Left ventricle myocardium superior (tissue), 1 donor: Measurements from ENCODE around the gene AKAIN1. TPM values are rescaled to one million over a fixed set of nuclear protein-coding genes. Genes with fewer than 3 reads are reported as not detected.

Source experiments
- ATAC-seq: fragments of 200-7000 bp; cut with Tn5 transposase; one replicate; pipeline ENCODE4 v1.9.1; 2020; ENCODE audit warnings: mild to moderate bottlenecking, moderate library complexity
- DNase-seq: peaks from one replicate; pipeline ENCODE4 v3.0.0-alpha.2; 2020
- intact Hi-C: fragments of 100-400 bp; cut with micrococcal nuclease; formaldehyde crosslinking; loops from one replicate; pipeline ENCODE4 v1.11.0; 2022
- total RNA-seq: library from RNA; stranded (reverse); fragmentation: NEBNext Ultra II Directional; extraction: Animal tissue kit (Norgen Biotek cat#: 25700); gene quantifications from one replicate; pipeline ENCODE4 v1.2.1, GENCODE V29; 2021
- donor health status: DM: no; HTN: yes; CAD: no; lungs with severe emphysema.

Gene AKAIN1
- total RNA-seq, 1 donor from 2014 or later = not detected

DNA sequence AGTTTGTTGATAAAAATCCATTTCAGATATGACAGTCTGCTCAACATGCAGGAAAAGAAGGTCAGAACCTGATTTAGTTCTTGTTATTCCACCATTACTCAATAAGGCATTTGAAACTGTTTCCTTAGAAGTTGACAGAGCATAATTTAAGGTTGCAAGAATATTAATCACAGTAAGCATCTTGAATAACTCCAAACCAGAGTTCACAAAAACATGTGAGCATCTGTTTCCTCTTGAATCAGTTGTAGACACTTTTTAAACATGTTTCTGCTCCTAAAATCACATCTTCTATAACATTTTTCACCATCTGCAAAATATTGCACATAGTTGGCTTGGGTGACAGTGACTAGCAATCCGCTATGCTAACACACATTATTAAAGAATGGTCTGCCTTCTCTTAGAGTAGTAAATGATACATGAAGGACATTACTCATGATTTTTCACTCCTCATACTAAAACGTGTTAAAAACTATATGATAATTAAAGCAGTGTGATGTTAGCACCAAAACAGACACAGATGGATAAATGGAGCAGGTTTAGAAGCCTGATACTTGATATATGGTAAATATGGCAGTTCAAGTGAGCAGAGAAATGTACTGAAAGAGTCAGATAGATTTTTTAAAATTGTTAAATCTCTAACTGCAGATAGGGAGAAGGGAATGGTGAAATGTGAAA, 30.3 kb downstream of the AKAIN1 start:
- intact Hi-C loops = no loop called here
- no peak for ATAC-seq
- DNase-seq = no peak

DNA sequence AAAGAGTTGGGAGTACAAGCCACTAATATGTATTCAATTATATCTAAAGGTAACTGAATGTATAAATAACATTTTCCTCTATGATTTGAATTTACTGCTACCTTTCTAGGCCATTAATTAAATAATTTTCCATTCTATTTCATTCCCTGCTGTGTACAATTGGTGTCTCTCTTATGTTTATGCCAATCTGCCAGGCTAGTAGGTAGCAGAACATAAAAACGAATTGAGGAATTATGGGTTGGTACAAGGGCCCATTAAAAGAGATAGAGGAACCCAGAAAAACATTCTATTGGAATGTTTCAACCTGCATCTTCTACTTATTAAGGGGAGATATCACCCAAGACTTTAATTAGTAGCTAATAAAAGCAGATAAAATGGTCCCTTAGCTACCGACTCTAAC, 32.2 kb downstream of the AKAIN1 start:
- no peak for ATAC-seq
- intact Hi-C loops = no loop called here
- DNase-seq = no peak

DNA sequence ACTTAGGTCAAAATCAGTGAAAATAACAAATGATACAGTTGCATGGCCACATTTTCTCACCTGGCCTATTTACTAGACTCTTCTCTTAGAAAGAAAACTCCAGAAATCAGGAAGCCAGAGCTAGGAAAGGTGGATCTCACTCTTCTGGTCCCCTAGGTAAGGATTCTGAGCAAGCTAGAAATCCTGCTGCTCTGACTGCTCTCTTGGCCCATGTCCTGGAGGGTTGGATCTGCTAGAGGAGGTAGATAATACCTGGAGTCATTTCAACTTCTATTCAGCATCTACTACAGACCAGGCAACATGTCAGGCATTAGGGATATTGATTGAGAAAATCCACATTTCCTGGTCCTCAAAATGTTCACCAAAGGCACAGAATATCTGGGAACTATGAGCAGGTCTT, 34.9 kb downstream of the AKAIN1 start:
- no peak for ATAC-seq
- intact Hi-C loops = no loop called here
- no peak for DNase-seq

DNA sequence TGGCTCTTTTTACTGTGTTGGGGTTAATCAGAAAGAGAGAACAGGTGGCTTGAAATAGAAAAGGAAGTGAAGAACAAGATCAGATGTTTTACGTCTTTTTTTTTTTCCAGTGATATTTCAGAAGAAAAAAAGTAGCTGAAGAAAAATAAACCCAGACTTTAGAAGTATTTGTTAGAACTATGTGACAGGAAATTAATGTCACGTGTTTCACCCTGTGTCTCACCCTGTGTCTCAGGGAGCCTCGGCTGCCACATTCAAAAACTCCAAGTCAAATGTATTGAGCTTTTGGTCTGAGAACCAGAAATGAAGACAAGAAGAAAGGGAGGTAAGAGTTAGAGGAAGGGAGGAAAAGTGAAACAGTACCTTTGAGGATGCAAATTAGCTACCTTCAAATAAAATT, 38.0 kb downstream of the AKAIN1 start:
- intact Hi-C loops = no loop called here
- DNase-seq (no peak), ATAC-seq (no peak)

DNA sequence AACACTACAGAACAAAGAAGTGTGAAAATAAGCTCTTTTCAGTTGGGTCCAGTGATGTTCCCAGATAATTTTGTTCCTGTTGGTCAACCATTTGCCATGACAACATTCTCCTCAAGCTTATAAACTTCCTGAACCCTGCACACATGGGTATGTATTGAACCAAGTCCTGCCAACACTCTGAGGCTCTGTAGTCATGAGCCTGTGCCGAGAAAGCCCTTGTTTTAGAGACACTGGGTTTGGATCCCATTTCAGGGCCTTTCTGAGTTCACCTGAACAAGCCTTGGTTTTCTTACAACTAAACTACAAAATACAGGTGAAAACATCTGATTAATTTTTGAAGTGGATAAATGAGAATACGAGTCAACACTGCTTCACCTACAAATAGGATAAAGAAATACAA, 38.5 kb downstream of the AKAIN1 start:
- intact Hi-C loops = no loop called here
- no peak for ATAC-seq
- DNase-seq = no peak

DNA sequence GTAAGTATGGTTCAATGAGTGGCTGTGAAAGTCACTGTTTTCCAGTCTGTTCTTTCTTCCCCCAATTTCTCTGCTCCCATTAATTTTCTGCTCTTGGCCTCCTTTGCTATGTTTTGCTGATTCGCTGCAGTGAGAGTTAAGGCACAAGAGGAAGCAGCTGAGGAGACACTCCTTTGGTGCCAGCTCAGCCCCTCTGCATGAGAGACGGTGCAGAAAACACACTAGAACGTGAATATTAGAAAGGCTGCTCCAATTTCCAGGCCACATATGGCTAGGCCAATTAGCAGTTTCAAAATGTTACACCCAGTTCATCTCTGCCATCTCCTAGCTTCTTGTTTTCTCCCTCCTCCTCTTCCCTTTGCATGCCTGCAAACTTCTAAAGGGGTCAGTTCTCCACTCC, 38.9 kb downstream of the AKAIN1 start:
- DNase-seq (no peak), ATAC-seq (no peak)
- intact Hi-C loops = no loop called here

DNA sequence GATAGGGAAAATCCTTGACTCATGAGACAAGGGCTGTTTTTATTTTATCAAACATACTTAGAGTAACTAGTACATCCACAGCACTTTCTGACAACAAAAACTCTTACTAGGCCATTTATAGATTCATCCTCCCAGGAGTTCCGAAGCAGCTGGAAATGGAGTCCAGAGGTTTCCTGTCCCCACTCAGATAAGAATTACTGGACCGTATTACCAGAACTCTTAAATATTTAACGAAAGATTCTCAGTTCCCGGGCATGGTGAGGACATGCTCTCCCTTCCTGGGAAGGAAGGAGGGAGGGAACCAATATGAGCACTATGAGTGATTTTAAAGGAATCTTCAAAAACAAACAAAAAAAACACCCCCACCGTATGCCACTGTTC, 41.2 kb downstream of the AKAIN1 start:
- DNase-seq (no peak), ATAC-seq (peak; percentile 52)
- intact Hi-C loops = no loop called here

DNA sequence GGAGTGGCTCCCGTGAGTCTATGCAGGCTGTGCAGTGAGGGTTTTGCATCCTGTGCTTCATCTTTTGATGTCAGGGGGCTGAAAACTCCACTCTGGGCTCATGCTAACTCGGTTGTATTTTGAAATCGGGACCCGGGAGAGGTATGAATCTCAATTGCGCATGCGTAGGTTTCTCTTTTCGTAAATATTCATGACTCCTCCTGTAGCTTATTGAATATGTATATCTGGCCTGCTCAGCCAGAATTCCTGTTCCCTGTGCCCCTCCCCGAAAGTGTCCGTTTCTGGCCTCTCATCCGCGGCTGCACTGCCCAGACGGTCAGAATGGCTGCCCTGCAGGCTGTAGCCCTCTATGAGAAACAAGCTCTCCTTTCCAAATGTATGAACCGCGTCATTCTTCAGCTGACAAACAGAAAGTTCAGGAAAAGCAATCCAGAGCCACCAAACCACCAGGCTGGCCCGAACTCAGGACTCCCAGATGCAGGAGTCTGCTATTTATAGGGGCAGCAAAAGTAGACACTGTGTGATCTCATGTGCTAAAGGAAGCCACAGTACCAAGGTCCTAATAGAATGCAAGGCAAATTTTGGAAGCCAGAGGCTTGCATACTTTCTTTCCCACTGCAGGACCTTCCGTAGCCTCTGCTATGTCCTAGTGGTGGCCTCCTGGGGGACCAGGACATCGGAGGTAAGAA, 41.7 kb downstream of the AKAIN1 start:
- intact Hi-C loops = no loop called here
- no peak for DNase-seq
- peak; percentile 24 for ATAC-seq

DNA sequence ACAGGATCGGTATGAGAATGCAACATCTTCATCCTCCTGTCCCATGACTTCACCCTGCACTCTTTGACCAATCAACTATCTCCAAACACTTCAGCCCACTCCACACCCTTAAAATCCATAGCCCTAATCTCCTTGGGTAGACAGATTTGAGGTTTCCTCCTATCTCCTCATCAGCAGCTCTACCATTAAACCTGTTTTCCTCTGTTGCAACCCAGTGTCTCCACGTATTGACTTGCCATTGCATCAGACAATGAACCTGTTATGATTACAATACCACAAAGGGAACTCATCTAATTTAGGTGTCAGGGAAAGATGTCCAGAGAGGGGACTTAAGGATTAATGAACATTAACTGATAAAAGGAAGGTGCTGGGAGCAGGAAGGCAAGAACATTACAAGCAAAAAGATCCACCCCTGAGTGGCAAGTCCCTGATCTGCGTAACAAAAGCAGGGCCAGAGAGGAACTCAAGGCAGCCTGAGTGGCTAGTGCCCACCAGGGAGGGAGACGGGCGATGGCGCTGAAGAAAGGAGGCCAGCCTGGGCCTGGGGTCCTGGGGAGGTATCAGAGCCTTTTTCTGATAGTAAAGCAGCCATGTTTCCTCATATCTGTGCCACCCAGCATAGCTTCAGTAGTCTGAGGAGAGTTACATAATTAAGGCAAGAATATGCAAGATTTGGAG, 44.6 kb downstream of the AKAIN1 start:
- ATAC-seq = no peak
- no peak for DNase-seq
- intact Hi-C loops = no loop called here

DNA sequence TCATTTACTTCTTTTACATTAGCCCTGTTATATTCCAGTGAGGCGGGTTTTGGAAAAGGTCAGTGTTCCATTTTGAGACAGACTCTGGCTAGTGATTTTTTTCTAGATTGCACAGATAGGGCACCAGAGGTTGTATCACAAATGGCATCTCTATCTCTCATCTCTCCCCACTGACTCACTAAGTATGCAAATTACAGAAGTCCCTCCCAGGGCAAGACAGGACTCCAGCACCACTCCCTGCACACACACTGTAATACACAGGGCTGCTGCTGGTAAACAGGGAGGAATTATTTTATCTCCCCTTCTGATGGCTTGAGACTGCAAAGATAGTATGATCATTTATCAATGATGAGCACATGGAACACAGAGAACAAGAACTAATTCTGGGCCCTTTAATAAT, 46.2 kb downstream of the AKAIN1 start:
- DNase-seq (no peak), ATAC-seq (no peak)
- intact Hi-C loops = no loop called here

DNA sequence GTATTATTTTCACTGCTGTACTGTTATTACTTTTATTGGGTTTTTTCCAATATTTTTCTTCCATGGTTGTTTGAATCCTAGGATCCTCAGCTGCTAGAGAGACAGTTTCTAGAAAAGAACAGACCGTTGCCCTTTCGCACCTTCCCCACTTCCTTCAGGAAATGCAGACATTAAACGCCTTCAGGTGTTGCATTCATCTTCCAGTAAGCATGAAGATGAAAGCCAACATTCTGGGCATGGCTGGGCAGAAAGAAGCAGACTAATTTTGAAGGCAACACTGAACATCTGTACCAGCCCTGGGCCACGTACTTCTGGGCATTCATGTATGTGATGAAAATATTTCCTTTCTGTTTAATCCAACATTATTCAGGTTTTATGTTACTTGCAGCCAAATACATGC, 51.0 kb downstream of the AKAIN1 start:
- intact Hi-C loops = no loop called here
- ATAC-seq (no peak), DNase-seq (no peak)

DNA sequence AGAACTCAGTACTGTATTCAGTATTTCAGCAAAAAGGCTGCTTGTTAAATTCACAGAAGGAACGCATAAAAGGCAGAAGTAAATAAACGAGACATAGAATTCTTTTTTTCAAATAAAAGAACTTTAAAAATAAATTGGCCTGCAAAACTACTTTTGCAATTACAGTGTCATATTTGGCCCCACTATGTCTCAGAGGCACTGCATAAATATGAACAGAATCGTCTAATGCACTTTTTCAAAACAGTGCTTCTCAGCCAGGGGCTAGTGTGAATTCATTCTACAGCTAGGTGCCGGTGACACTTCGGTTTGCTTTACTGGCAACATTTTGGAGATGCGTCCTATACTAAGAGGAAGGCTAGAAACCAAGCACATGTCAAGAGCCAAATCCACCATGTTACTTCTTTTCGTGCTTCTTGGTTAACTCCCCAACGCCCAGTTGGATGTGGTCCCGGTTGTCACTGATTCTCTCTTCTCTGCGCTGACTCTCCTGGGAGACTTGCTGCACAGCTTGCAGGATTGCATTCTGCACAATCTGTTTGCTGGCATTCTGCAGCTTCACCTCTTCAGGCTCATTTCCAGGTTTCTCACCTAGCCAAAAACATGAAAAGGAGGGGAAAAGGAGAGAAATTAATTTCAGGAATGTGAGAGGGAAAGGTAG, 51.8 kb downstream of the AKAIN1 start:
- ATAC-seq = peak; percentile 52
- DNase-seq = no peak
- intact Hi-C loops = no loop called here

DNA sequence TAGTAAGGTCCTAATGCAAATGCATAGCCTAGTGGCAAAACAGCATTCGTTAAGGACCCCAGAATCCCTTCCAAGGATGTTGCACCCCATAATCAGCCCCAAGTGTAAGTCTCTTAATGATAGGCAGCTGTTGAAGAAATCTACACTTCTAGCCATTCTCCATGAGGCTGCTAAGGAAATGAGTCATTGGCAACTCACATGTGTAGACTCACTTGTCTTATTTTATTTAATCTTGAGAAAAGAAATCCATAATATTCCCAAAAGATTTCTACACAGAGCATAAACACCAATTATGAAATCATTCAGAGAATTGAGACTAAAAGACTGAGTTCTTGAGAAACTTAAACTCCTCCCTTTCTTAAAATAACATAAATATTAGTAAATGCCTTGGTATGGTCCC, 52.4 kb downstream of the AKAIN1 start:
- DNase-seq (no peak), ATAC-seq (peak; percentile 72)
- intact Hi-C loops = no loop called here

DNA sequence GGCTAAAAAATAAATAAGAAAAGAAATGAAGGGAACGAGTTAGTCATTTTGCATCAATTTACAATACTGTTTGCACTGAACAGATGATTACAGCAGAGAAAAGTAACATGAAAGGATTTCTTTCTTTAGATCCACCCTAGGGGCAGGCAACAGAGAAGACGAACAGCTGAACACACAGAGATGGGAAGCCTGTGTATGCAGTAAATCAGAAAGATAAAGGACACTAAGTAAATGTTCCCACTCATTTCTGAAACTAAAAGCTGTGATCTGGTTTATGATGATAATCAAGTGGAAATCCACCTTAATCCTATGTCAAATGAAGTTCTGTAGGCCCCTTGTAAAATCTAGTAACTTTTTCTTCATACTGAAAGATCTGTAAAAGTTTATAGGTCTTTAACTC, 54.2 kb downstream of the AKAIN1 start:
- intact Hi-C loops = no loop called here
- DNase-seq (no peak), ATAC-seq (no peak)

DNA sequence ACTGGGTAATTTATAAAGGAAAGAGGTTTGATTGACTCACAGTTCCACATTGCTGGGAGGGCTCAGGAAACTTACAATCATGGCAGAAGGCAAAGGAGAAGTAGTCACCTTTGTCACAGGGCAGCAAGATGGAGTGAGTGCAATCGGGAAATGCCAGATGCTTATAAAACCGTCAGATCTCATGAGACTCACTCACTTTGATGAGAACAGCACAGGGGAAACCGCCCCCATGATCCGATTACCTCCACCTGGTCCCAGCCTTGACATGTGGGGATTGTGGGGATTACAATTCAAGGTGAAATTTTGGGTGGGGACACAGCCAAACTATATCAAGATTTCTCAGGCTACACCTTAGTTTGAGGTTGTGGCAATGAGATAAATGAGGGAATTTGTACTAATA, 54.9 kb downstream of the AKAIN1 start:
- intact Hi-C loops = no loop called here
- DNase-seq (no peak), ATAC-seq (no peak)

DNA sequence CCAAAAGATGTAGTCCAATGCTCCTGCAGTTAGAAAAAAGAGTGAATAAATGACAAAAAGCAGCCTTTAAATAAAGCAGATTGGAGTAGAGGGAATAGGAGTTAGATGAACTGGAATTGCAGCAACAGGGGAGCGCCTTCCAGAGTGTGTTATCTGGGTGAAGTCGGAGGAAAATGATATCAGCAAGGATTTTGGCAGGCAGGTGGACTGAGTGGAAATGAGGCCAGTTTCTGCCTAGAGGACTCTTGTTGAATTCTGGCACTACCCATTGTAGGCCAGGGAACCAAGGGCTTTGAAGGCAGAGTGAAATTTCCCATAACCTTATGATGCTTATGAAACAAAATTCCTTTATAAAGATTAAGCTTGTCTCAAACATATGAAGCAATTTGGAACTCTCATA, 59.8 kb downstream of the AKAIN1 start:
- DNase-seq (no peak), ATAC-seq (no peak)
- intact Hi-C loops = no loop called here

DNA sequence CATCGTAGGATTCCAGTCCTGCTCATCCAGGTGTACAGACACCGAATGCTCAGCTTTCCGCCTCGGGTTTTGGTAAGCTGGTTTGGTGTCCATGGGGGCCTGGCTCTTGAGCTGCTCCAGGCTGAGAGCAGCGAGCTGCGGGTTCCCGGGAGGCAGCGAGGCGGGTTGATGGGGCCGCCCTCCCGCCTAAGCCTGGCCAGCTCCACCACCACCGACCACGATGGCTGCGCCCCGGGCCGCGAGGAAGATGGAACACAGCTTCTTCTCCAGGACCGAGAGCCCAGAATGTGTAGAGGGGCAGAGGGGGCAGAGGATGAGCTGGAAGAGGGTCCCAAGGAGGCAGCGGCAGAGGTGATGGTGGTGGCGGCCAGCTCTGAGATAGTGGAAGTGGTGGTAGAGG, 64.1 kb downstream of the AKAIN1 start:
- no peak for ATAC-seq
- intact Hi-C loops = no loop called here
- DNase-seq = no peak

DNA sequence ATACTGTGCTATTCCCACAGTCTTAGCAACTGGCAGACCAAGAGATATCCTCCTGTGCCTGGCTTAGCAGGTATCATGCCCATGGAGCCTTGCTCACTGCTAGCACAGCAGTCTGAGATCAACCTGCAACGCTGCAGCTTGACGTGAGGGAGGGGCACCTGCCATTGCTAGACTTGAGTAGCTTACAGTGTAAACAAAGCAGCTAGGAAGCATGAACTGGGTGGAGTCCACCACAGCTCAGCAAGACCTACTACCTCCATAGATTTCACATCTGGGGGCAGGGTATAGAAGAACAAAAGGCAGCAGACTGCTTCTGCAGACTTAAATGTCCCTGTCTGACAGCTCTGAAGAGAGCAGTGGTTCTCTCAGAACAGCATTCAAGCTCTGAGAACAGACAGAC, 74.8 kb downstream of the AKAIN1 start:
- intact Hi-C loops = no loop called here
- ATAC-seq = no peak
- no peak for DNase-seq

DNA sequence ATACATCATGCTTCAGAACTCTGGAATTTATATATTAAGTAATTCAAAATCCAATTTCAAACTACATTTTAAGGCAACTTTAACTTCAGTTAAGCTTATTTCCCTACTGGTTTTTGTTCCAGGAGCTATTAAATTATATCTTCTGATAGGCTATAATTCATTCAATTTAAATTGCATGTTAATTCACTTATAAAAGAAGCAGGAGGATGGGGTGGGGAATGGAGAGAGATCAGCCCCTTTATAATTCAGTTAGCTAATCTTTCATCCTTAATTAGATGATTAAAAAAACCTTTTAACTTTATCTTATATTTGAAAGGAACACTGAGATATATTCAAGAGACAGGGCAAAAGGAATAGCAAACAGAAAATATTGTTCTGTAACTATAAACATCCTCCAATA, 86.8 kb downstream of the AKAIN1 start:
- ATAC-seq (no peak), DNase-seq (no peak)
- intact Hi-C loops = no loop called here

DNA sequence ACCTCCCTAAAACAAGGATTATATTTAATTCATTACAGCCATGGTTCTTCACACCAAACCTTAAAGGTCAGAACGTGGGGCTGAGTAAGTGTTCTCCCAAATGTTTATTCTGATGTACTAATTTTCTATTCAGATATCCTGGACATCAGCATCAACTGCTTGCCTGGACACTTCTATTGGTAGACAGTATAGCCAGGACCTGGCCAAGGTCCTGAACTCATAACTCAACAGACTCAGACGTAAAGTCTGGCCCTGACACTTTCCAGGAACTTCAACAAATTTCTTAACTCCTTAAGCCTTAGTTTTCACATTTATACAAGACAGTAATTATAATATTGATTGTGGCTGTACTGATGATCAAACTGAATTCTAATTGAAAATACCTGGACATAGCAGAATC, 89.1 kb downstream of the AKAIN1 start:
- no peak for DNase-seq
- no peak for ATAC-seq
- intact Hi-C loops = no loop called here
